ENCODE results near the gene C11orf86. TPM values are rescaled to one million over a fixed set of nuclear protein-coding genes. Genes with fewer than 3 reads are reported as not detected.

The C11orf86 gene
- total RNA-seq, 1 donor from 2014 or later, result not detected

GRCh38 chr11:66983275-66983924 is 8.3 kb downstream of the C11orf86 start:
- TF ChIP-seq EZH2 (IDR thresholded peaks at IDR 0.05; ENCODE audit: insufficient read depth, low read length) (no peak), CTCF (IDR thresholded peaks at IDR 0.05; ENCODE audit: insufficient read depth, low read depth, low read length) (no peak)
- Histone ChIP-seq H3K4me3 (ENCODE audit: insufficient read depth, low read depth, low read length) (no peak overlapping the region), H3K79me2 (ENCODE audit: insufficient read depth, low read length) (no peaks in the 10 kb centered on the region), H2AFZ (ENCODE audit: low read depth, low read length) (no peak overlapping the region), H3K9me3 (ENCODE audit: insufficient read depth, low read depth, low read length) (peaks cover 9% of the 10 kb centered on the region), H3K4me2 (ENCODE audit: low read length) (peak overlapping the region; percentile 18), H3K4me1 (ENCODE audit: insufficient read depth, low read length) (peaks cover 9% of the 10 kb centered on the region), H3K36me3 (ENCODE audit: insufficient read depth, low read length) (no peaks in the 10 kb centered on the region), H3K27me3 (ENCODE audit: insufficient read depth, low read length) (no peaks in the 10 kb centered on the region), H3K27ac (ENCODE audit: low read depth, low read length) (no peak overlapping the region), H4K20me1 (ENCODE audit: insufficient read depth, low read length) (no peaks in the 10 kb centered on the region), H3K9ac (ENCODE audit: low read length) (no peak overlapping the region)
- H3K36me3 Mint-ChIP-seq (ENCODE audit: low read depth, unreplicated experiment), result peaks cover 1% of the 10 kb centered on the region
- no peak for DNase-seq (ENCODE audit: low read depth)
- H3K4me3 Mint-ChIP-seq (ENCODE audit: unreplicated experiment), result no peak overlapping the region
- H3K27me3 Mint-ChIP-seq (ENCODE audit: low read depth, unreplicated experiment), result peaks cover 20% of the 10 kb centered on the region
- peaks cover 7% of the 10 kb centered on the region for H3K4me1 Mint-ChIP-seq (ENCODE audit: low read depth, unreplicated experiment)
- peaks cover 7% of the 10 kb centered on the region for H3K9me3 Mint-ChIP-seq (ENCODE audit: unreplicated experiment)
- no peak for FAIRE-seq
- H3K27ac Mint-ChIP-seq (ENCODE audit: unreplicated experiment), result no peak overlapping the region

GRCh38 chr11:66985508-66986177 is 10.5 kb downstream of the C11orf86 start:
- TF ChIP-seq EZH2 (IDR thresholded peaks at IDR 0.05; ENCODE audit: insufficient read depth, low read length), result no peak
- TF ChIP-seq CTCF (IDR thresholded peaks at IDR 0.05; ENCODE audit: insufficient read depth, low read depth, low read length), result no peak
- no peaks in the 10 kb centered on the region for H3K36me3 ChIP-seq (ENCODE audit: insufficient read depth, low read length)
- H3K4me1 ChIP-seq (ENCODE audit: insufficient read depth, low read length), result peaks cover 9% of the 10 kb centered on the region
- no peaks in the 10 kb centered on the region for H3K79me2 ChIP-seq (ENCODE audit: insufficient read depth, low read length)
- DNase-seq (ENCODE audit: low read depth) (no peak), FAIRE-seq (no peak)
- no peak overlapping the region for H3K27ac Mint-ChIP-seq (ENCODE audit: unreplicated experiment)
- peaks cover 23% of the 10 kb centered on the region for H3K27me3 Mint-ChIP-seq (ENCODE audit: low read depth, unreplicated experiment)
- H4K20me1 ChIP-seq (ENCODE audit: insufficient read depth, low read length), result no peaks in the 10 kb centered on the region
- no peak overlapping the region for H3K4me3 Mint-ChIP-seq (ENCODE audit: unreplicated experiment)
- H3K4me1 Mint-ChIP-seq (ENCODE audit: low read depth, unreplicated experiment), result peaks cover 7% of the 10 kb centered on the region
- H3K27ac ChIP-seq (ENCODE audit: low read depth, low read length), result no peak overlapping the region
- H3K9ac ChIP-seq (ENCODE audit: low read length), result no peak overlapping the region
- peaks cover 4% of the 10 kb centered on the region for H3K9me3 Mint-ChIP-seq (ENCODE audit: unreplicated experiment)
- H2AFZ ChIP-seq (ENCODE audit: low read depth, low read length), result no peak overlapping the region
- H3K36me3 Mint-ChIP-seq (ENCODE audit: low read depth, unreplicated experiment), result peaks cover 1% of the 10 kb centered on the region
- H3K9me3 ChIP-seq (ENCODE audit: insufficient read depth, low read depth, low read length), result no peaks in the 10 kb centered on the region
- H3K27me3 ChIP-seq (ENCODE audit: insufficient read depth, low read length), result no peaks in the 10 kb centered on the region
- no peak overlapping the region for H3K4me3 ChIP-seq (ENCODE audit: insufficient read depth, low read depth, low read length)
- H3K4me2 ChIP-seq (ENCODE audit: low read length), result no peak overlapping the region

DNA sequence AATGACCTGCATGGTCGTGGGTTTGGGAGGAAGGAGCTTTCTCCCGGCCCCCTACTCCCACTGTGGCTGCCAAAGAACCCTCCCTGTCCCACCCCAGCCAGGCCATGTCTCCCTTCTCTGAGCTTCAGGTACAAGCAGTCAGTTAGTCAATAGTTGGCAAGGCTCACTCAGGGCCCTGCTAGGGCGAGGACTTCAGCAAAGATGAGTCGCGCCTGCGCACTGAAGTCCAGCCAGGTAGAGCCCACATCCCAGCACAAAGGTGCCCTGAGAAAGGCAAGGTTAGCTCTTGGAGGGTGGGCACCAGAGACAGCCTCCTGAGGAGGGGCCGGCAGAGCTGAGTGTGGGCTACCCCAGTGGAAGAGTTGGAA is 11.1 kb downstream of the C11orf86 start:
- H3K4me1 ChIP-seq (ENCODE audit: insufficient read depth, low read length), result peaks cover 9% of the 10 kb centered on the region
- H3K9me3 ChIP-seq (ENCODE audit: insufficient read depth, low read depth, low read length), result no peaks in the 10 kb centered on the region
- no peak overlapping the region for H3K4me3 ChIP-seq (ENCODE audit: insufficient read depth, low read depth, low read length)
- Mint-ChIP-seq H3K36me3 (ENCODE audit: low read depth, unreplicated experiment) (peaks cover 1% of the 10 kb centered on the region), H3K4me1 (ENCODE audit: low read depth, unreplicated experiment) (peaks cover 7% of the 10 kb centered on the region), H3K27me3 (ENCODE audit: low read depth, unreplicated experiment) (peaks cover 23% of the 10 kb centered on the region), H3K4me3 (ENCODE audit: unreplicated experiment) (no peak overlapping the region), H3K9me3 (ENCODE audit: unreplicated experiment) (peaks cover 4% of the 10 kb centered on the region), H3K27ac (ENCODE audit: unreplicated experiment) (no peak overlapping the region)
- H3K4me2 ChIP-seq (ENCODE audit: low read length), result no peak overlapping the region
- no peak overlapping the region for H3K9ac ChIP-seq (ENCODE audit: low read length)
- no peaks in the 10 kb centered on the region for H3K36me3 ChIP-seq (ENCODE audit: insufficient read depth, low read length)
- no peak for TF ChIP-seq EZH2 (IDR thresholded peaks at IDR 0.05; ENCODE audit: insufficient read depth, low read length)
- H3K27me3 ChIP-seq (ENCODE audit: insufficient read depth, low read length), result no peaks in the 10 kb centered on the region
- no peak overlapping the region for H3K27ac ChIP-seq (ENCODE audit: low read depth, low read length)
- no peak for DNase-seq (ENCODE audit: low read depth)
- H3K79me2 ChIP-seq (ENCODE audit: insufficient read depth, low read length), result no peaks in the 10 kb centered on the region
- no peak for FAIRE-seq
- no peaks in the 10 kb centered on the region for H4K20me1 ChIP-seq (ENCODE audit: insufficient read depth, low read length)
- no peak overlapping the region for H2AFZ ChIP-seq (ENCODE audit: low read depth, low read length)
